GM12878 (cell line): ENCODE results near the gene RARA.

Experiments
- EP300 ChIP-seq, 2 experiments: fragments of 150-350 bp in 1 of 2; IDR thresholded peaks; 2 replicates each; pipeline ENCODE4 v1.6.1; 2011 to 2012; ENCODE audit warnings: low read depth in 2 of 2, low read length in 2 of 2, borderline replicate concordance in 1 of 2, improper control_type of control experiment in 1 of 2, inconsistent platforms in 1 of 2; ENCODE audit not compliant: control insufficient read depth in 1 of 2
- PKNOX1 ChIP-seq: fragments of 450-650 bp; IDR thresholded peaks from 2 replicates; pipeline ENCODE4 v1.6.1; 2016; ENCODE audit warnings: mild to moderate bottlenecking
- POLR2A ChIP-seq: IDR thresholded peaks from 2 replicates; pipeline ENCODE4 v1.6.1; 2011; ENCODE audit warnings: low read depth, mild to moderate bottlenecking, low read length
- TBL1XR1 ChIP-seq: IDR thresholded peaks from 2 replicates; pipeline ENCODE4 v1.6.1; 2012; ENCODE audit warnings: low read depth, low read length, improper control_type of control experiment

DNA sequence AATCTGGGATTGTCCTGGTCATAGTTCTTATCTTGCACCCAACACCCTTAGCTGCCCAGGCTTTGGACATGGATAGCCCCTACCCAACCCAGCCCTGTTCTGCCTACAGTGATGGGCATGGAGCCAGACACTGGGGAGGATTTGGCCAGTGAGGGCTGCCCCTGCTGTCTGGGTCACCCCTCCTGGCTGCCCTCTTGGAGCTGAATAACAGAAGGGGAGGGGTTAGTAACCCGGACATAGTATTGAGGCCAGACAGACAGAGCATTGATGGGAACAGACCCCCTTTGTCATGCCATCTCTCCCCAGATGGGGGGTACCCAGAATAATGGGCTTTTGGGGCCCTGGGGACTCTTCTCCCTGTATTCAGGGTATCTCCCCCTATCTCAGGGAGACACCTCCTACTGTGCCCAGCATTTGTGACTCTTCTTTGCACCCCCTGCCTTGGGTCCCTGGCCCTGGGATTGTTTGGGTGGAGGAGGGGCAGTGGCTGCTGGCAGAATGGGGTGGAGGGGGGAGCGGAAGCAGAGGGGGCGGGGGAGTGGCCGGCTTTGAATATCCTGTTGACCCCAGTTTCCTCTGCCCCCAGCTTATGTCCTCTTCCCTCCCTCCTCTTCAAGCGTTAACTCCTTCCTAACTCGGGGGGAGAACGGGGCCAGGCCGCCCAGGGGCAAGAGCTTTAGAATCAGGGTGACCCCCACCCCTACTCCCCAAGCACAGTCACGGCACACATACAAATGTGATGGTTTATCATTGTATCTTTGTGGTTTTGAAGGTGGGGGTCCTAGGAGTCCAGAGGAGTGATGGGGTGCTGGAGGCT lies 38.5 kb downstream of the RARA start:
- TF ChIP-seq TBL1XR1, result no peak
- no peak for TF ChIP-seq POLR2A
- no peak for TF ChIP-seq PKNOX1
- no peak for TF ChIP-seq EP300 (IDR thresholded peaks at IDR 0.05; ENCODE audit: borderline replicate concordance in 1 of 2, control insufficient read depth in 1 of 2, low read depth in 2 of 2, low read length in 2 of 2)
